MV-4-11 (cell line): ENCODE results near the gene CLEC17A.

Experiments
- DNase-seq: peaks from one replicate; lab custom pipeline; 2025; lab: John Stamatoyannopoulos, UW

CLEC17A gene

GRCh38 chr19:14654786-14655560 is 72.1 kb downstream of the CLEC17A start:
- DNase-seq: peak; percentile 54

GRCh38 chr19:14655726-14656125 is 72.8 kb downstream of the CLEC17A start:
- peak; percentile 14 for DNase-seq

- DNase-seq: no peak
These were observed 77.1 kb downstream of the CLEC17A start for GRCh38 chr19:14659874-14660489.

GRCh38 chr19:14661372-14661924 is 78.6 kb downstream of the CLEC17A start:
- DNase-seq: peak; percentile 97
